ENCODE results near the gene OR51I1.

The OR51I1 gene

GRCh38 chr11:5441414-5441813 is at the start of gene OR51I1:
Gene OR51I1 (minus strand): TSS chr11:5441514. CDS start chr11:5441514, 0 bp downstream.
- no peak for DNase-seq (ENCODE audit: low read depth in 2 of 2)

DNA sequence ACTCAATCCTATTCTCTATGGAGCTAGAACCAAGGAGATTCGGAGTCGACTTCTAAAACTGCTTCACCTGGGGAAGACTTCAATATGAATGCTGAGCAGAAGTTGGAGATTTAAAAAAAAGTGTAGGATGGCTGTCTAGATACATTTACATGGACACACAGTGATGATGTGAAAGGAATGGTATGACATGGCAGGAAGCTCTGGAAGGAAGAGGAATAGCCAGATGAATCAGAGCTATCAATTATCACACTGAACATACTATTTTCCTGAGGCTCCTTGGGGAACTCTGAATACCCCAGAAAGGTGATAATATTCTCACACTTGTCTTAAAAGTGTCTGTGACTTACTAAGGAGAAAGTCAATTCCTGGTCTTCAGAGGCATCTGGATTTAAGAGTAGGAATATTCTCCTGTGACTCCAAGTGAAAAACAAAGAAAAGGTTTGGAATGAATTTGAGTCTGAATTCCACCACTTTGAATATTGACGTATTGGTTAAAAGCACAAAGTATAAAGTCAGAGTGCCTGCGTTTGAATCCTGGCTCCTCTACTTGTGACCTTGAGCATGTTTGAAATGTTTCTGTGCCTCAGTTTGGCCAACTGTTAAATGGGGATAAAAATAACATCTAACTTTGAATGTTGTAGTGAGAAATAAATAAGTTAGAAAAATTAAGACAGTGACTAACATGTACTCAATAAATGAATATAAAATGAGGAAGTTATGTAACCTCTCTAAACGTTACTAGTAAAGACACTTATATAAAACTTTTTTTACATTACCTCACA is 48.5 kb upstream of the OR51I1 start:
- DNase-seq (ENCODE audit: low read depth in 2 of 2): no peak

GRCh38 chr11:5488798-5489399 is 47.6 kb upstream of the OR51I1 start:
- DNase-seq (ENCODE audit: low read depth in 2 of 2): no peak

DNA sequence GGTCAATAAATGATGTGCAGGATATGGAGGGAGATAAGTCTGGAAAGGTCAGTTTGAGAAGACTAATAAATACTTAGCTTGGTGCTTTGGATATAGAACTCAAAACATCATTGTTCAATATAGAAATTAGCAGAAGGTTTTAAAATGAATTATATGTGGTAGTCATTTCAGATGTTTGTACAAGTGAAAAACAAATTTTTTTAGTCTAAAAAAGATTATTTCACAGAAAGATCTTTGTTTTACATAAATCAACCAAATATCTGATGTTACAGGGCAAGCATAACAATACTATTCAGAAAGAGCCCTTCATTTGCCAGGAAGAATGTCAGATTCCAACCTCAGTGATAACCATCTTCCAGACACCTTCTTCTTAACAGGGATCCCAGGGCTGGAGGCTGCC is 47.1 kb upstream of the OR51I1 start, which contains the start of gene OR52D1:
TSS of gene OR52D1 (plus strand) at position 301 of the 400 bp plus-strand sequence. CDS start at position 323, 22 bp downstream.
- no peak for DNase-seq (ENCODE audit: low read depth in 2 of 2)

DNA sequence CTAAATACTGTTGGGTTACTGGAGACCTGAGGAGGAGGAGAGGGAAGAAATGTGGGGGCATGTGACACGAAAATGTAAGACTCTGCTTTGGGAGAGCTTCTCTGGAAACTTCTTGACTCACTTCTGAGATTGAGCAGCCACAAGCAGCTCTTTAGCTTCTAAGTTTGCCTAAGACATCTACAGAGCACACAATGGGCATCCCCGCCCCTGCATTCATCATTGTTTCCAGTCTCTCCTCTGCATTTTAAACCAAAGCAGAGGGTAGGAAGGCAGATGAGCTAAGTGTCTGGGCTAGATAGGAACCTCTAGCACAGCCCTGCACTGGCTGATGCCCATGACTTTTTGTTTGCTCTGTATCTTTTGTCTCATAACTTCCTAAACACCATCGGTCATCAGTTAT is 45.1 kb upstream of the OR51I1 start:
- peak in 1 of 2 donors; percentile 6 for DNase-seq (ENCODE audit: low read depth in 2 of 2)

- DNase-seq (ENCODE audit: low read depth in 2 of 2): no peak
These were observed 44.7 kb upstream of the OR51I1 start for GRCh38 chr11:5486003-5486402.

- DNase-seq (ENCODE audit: low read depth in 2 of 2): peak; percentile 13 to 18
These were observed 35.0 kb upstream of the OR51I1 start for GRCh38 chr11:5476186-5476819.

- DNase-seq (ENCODE audit: low read depth in 2 of 2): no peak
These were observed 32.6 kb upstream of the OR51I1 start for GRCh38 chr11:5473921-5474320.

- no peak for DNase-seq (ENCODE audit: low read depth in 2 of 2)
These were observed 26.2 kb upstream of the OR51I1 start for GRCh38 chr11:5467527-5467926.

DNA sequence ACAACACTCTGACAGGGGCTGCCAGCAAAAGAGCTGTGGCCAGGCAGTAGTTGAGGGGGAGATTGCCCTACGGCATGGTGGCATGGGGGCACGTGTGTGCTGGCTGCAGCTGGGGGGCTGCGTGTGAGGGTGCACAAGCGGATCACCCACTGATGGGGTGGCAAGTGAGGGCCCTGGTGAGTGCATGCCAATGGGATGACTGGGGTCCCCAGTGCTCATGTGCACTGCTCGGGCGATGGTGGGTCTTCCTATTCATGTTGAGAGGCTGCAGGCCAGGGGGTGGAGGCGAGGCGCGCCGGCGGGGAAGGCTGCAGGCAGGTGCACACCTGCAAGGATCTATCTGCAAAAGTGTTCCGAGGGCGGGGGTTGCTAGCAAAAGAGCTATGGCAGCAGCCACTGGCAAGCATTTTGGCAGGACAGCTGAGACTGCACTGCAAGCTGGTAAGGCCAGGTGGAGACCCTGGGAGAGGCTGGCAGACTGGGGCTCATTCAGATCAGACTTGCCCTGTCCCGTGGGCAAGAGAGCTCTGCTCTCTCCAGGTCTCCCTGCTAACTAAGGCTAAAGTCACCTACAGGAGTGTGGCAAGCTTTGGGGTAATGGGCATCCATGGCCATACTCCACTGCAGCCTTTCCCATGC is 19.8 kb upstream of the OR51I1 start:
- no peak for DNase-seq (ENCODE audit: low read depth in 2 of 2)

- no peak for DNase-seq (ENCODE audit: low read depth in 2 of 2)
These were observed 8.1 kb upstream of the OR51I1 start for GRCh38 chr11:5449432-5449831.

DNA sequence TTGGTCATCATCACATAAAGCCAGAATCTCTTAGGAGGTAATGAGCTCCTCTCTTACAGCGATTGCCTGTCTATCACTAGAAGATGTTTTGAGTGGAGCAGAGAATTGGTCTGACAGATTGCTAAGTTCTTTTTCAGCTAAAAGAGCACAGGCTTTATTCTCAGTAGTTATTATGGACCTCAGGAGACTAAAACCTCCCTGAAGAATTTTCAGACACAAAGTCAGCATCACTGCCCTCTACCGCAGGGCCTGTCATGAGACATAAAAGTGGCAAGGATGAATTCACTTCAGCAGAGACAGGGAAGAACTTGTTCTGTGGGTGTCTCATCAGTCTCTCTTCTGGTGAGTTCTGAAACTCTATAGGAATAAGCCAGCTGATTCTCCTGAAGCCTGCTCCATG is 7.7 kb upstream of the OR51I1 start, which contains the start of gene OR51I2:
TSS of gene OR51I2 (plus strand) at position 301 of the 400 bp plus-strand sequence. CDS start 4,166 bp downstream, outside the sequence.
- DNase-seq (ENCODE audit: low read depth in 2 of 2): no peak

DNA sequence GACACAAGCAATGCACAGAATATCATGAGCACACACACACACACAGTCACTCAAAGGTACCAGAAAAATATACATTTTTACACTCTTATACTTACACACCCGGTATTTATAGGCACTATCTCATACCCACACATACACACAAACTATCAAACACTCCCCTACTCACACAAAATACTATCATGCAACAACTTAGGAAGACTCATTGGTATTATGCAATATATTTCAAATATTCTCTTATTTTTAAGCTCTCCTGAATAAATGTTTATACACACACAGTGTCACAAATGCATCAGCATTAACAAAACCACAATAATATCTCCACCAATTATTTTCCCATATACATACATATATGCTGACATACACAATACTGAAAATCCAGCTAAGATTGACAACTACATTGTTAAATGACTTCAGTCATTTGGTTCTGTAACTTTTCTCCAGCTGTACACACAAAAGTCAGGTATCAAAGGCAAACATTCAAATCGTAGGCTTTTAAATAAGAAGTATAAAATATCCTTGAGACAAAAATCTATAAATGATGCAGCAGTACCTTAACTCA is 2.6 kb upstream of the OR51I1 start:
- DNase-seq (ENCODE audit: low read depth in 2 of 2): no peak

GRCh38 chr11:5423131-5423530 is 18.2 kb downstream of the OR51I1 start:
- no peak for DNase-seq (ENCODE audit: low read depth in 2 of 2)

DNA sequence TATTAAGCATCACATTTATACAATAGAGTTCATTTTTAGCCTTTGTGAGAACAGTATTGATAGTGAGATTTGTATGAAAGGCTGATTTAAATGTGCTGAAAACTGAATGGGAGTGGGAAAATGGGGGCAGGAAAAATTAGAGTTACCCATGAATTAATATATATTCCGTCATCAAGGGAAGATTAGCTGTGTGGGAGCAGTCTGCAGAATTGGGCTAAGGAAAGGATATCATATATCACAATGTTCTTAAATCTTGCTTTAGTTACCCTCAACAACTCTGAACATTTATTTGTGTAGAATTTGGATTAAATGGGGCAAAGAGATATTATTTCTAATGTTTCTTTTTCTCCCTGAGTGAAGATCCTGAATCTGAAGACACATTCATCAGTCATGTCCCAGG is 19.5 kb downstream of the OR51I1 start, which contains the start of gene OR51Q1:
TSS of gene OR51Q1 (plus strand) at position 301 of the 400 bp plus-strand sequence. CDS start at position 391, 90 bp downstream.
- DNase-seq (ENCODE audit: low read depth in 2 of 2): no peak

GRCh38 chr11:5420993-5421392 is 20.3 kb downstream of the OR51I1 start:
- no peak for DNase-seq (ENCODE audit: low read depth in 2 of 2)

- DNase-seq (ENCODE audit: low read depth in 2 of 2): no peak
These were observed 36.1 kb downstream of the OR51I1 start for GRCh38 chr11:5405173-5405572.

DNA sequence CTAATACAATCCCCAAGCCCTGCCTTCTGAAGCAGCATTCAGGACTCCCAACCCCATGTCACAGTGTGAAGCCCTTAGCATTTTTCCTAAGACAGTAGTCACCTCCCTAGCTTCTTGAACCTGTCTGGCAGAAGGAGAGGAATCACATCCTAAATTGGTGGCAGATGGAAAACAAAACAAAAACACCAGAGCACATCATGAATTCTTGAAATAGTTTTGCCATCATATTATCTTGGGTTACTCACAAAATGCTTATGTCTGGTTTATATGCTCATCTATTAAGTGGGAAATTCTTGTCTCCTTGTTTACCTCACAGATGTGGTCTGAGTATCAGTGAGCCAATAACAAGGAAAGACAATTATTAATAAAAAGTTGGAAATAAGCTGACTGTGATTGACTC is 42.4 kb downstream of the OR51I1 start:
- no peak for DNase-seq (ENCODE audit: low read depth in 2 of 2)

GRCh38 chr11:5394091-5394490 is 47.2 kb downstream of the OR51I1 start:
- DNase-seq (ENCODE audit: low read depth in 2 of 2): no peak
